ENCODE results near the gene DCC. TPM values are rescaled to one million over a fixed set of nuclear protein-coding genes. Genes with fewer than 3 reads are reported as not detected.

DCC gene
- total RNA-seq, 2 donors from 2014 or later: 0.33 TPM; not detected in 1

GRCh38 chr18:52715991-52716390, 376.0 kb downstream of the DCC start:
- TF ChIP-seq POLR2A (IDR thresholded peaks at IDR 0.05) (no peak), CTCF (IDR thresholded peaks at IDR 0.05) (no peak)
- H3K4me3 ChIP-seq: no peak overlapping the region
- H3K9me3 ChIP-seq: no peaks in the 10 kb centered on the region
- no peak for DNase-seq
- no peaks in the 10 kb centered on the region for H3K36me3 ChIP-seq (replicated peaks in 1 of 2; ENCODE audit: insufficient read depth in 1 of 2, low read depth in 2 of 2)
- intact Hi-C loops (cut with DNase I): no loop called here
- no peak overlapping the region for H3K27ac ChIP-seq
- no peak for ATAC-seq
- no peaks in the 10 kb centered on the region for H3K4me1 ChIP-seq
- H3K27me3 ChIP-seq: no peaks in the 10 kb centered on the region
- WGBS, 2 donors: 79 to 85% methylated on average over 6 of the region's 7 CpGs

GRCh38 chr18:52716973-52717372, 377.0 kb downstream of the DCC start:
- 31 to 55% methylated on average over 3 of the region's 3 CpGs for WGBS, 2 donors
- no peaks in the 10 kb centered on the region for H3K4me1 ChIP-seq
- no peaks in the 10 kb centered on the region for H3K9me3 ChIP-seq
- intact Hi-C loops (cut with DNase I): no loop called here
- DNase-seq (peak; percentile 17 to 57 (median 37)), ATAC-seq (no peak)
- no peaks in the 10 kb centered on the region for H3K27me3 ChIP-seq
- no peak overlapping the region for H3K27ac ChIP-seq
- H3K36me3 ChIP-seq (replicated peaks in 1 of 2; ENCODE audit: insufficient read depth in 1 of 2, low read depth in 2 of 2): no peaks in the 10 kb centered on the region
- TF ChIP-seq POLR2A (IDR thresholded peaks at IDR 0.05): no peak
- peak in 4 of 7 experiments; percentile 12 to 49 (median 36) for TF ChIP-seq CTCF (IDR thresholded peaks at IDR 0.05)
- no peak overlapping the region for H3K4me3 ChIP-seq

GRCh38 chr18:52722904-52723303, 382.9 kb downstream of the DCC start:
- Histone ChIP-seq H3K27me3 (no peaks in the 10 kb centered on the region), H3K9me3 (no peaks in the 10 kb centered on the region), H3K36me3 (replicated peaks in 1 of 2; ENCODE audit: insufficient read depth in 1 of 2, low read depth in 2 of 2) (no peaks in the 10 kb centered on the region), H3K27ac (no peak overlapping the region), H3K4me3 (no peak overlapping the region), H3K4me1 (no peaks in the 10 kb centered on the region)
- ATAC-seq (no peak), DNase-seq (no peak)
- intact Hi-C loops (cut with DNase I): no loop called here
- WGBS, 2 donors: 84 to 85% methylated on average over 3 of the region's 3 CpGs
- TF ChIP-seq CTCF (IDR thresholded peaks at IDR 0.05): no peak
- no peak for TF ChIP-seq POLR2A (IDR thresholded peaks at IDR 0.05)

GRCh38 chr18:52723550-52723970, 383.6 kb downstream of the DCC start:
- Histone ChIP-seq H3K4me3 (no peak overlapping the region), H3K4me1 (no peaks in the 10 kb centered on the region), H3K27ac (no peak overlapping the region), H3K9me3 (no peaks in the 10 kb centered on the region), H3K36me3 (replicated peaks in 1 of 2; ENCODE audit: insufficient read depth in 1 of 2, low read depth in 2 of 2) (no peaks in the 10 kb centered on the region), H3K27me3 (no peaks in the 10 kb centered on the region)
- TF ChIP-seq CTCF (IDR thresholded peaks at IDR 0.05): no peak
- TF ChIP-seq POLR2A (IDR thresholded peaks at IDR 0.05): no peak
- ATAC-seq: no peak
- no peak for DNase-seq
- intact Hi-C loops (cut with DNase I): no loop called here
- 75 to 78% methylated on average over 3 of the region's 3 CpGs for WGBS, 2 donors

- intact Hi-C loops (cut with DNase I): no loop called here
- WGBS, 2 donors: 59 to 71% methylated on average over 3 of the region's 3 CpGs
- no peaks in the 10 kb centered on the region for H3K36me3 ChIP-seq (replicated peaks in 1 of 2; ENCODE audit: insufficient read depth in 1 of 2, low read depth in 2 of 2)
- TF ChIP-seq CTCF (IDR thresholded peaks at IDR 0.05) (no peak), POLR2A (IDR thresholded peaks at IDR 0.05) (no peak)
- no peak for ATAC-seq
- H3K27me3 ChIP-seq: no peaks in the 10 kb centered on the region
- no peak for DNase-seq
- no peaks in the 10 kb centered on the region for H3K4me1 ChIP-seq
- H3K4me3 ChIP-seq: no peak overlapping the region
- no peak overlapping the region for H3K27ac ChIP-seq
- H3K9me3 ChIP-seq: no peaks in the 10 kb centered on the region
Measured at GRCh38 chr18:52730972-52731619, 391.1 kb downstream of the DCC start.

All from body of pancreas (tissue), 4 donors.